Neuron (in vitro differentiated cells): ENCODE results near the gene RGL4.
"Not testable (repeated sequence)": the region's sequence is repeated elsewhere in the genome, so short reads cannot be mapped to it uniquely, and the experiment has no call there.

Experiments used
- H2AFZ ChIP-seq: one replicate; pipeline ENCODE4 v1.6.1; 2013; ENCODE audit warnings: low read depth, mild to moderate bottlenecking, inconsistent platforms, low read length, moderate library complexity
- H3K27me3 ChIP-seq: one replicate; pipeline ENCODE4 v1.6.1; 2013; ENCODE audit warnings: low read length; ENCODE audit not compliant: insufficient read depth
- H3K36me3 ChIP-seq: one replicate; pipeline ENCODE4 v1.6.1; 2013; ENCODE audit warnings: low read length; ENCODE audit not compliant: insufficient read depth
- H3K4me1 ChIP-seq: one replicate; pipeline ENCODE4 v1.6.1; 2013; ENCODE audit warnings: low read length; ENCODE audit not compliant: insufficient read depth
- H3K4me3 ChIP-seq: 2 replicates; pipeline ENCODE4 v1.5.1; 2013; ENCODE audit warnings: mild to moderate bottlenecking, low read length, moderate library complexity
- H3K9me3 ChIP-seq: one replicate; pipeline ENCODE4 v1.6.1; 2013; ENCODE audit warnings: low read length

RGL4 gene

DNA sequence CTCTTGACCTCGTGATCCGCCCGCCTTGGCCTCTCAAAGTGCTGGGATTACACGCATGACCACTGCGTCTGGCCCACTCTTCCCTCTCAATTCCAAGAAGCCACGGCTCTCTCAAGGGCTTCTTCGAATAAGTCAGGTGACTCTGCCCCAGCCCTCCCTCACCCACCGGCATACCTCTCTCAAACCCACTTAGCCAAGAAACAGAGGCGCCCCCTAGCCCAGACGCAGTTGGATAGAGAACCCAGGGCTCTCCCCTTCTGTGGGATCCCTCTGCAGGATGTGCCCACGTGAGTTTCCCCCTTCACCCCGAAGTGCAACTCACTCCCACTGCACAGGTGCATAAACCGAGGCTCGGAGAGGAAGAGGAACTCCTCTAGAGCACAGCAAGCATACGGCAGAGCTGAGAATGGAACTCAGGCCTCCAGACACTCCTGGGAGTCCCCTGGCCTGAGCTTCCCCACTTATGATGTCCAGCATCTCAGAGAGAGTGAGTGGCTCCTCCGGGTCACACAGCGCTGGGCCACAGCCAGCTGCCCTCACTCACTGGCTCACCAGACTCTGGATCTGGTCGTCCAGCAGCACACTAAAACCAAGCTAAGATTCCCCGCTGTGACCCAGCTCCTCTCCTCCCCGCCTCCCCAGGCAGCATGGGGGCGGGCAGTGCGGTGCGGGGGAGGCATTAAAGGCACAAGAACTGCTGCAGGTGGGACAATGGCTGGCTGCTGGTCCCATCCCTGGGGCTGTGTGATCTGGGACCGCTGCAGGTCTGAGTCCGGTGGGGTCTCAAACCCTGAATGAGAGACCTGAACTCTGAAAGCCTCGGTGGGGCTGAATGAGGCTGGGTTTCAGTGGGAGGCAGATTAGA is 16.8 kb upstream of the RGL4 start:
- no peaks in the 10 kb centered on the region for H3K36me3 ChIP-seq
- H3K9me3 ChIP-seq = no peaks in the 10 kb centered on the region
- no peak overlapping the region for H2AFZ ChIP-seq
- H3K27me3 ChIP-seq = no peaks in the 10 kb centered on the region
- no peak overlapping the region for H3K4me3 ChIP-seq
- H3K4me1 ChIP-seq = no peaks in the 10 kb centered on the region

DNA sequence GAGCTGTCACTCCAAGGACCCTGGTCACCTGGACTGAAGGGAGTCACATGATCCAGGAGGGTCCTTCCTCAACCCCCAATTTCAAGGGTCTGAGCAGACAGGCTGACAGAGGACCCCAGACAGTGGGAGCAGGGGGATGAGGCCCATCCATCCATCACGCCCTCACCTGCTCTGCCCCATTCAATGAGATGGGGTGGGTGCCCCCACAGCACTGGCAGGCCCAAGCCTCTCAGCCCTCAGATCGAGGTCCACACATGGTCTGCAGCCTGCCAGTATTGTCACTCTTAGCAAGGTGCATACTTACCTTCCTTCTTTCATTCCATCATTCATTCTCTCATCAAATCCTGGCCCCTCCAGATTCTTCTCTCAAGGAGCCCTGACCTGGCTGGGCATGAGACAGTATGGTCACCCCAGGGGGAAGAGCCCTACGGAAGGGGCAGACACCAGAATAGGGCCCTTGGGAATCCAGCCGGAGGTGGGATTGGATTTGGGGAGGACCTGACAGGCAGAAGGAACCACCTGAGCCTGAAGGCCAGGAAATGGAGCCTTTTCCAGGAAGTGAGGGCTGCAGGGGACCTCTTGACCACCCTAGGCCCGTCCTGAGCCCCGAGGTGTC is 15.8 kb upstream of the RGL4 start:
- H3K4me1 ChIP-seq, H3K36me3 ChIP-seq, H2AFZ ChIP-seq, H3K27me3 ChIP-seq, H3K9me3 ChIP-seq, H3K4me3 ChIP-seq: not testable (repeated sequence)

DNA sequence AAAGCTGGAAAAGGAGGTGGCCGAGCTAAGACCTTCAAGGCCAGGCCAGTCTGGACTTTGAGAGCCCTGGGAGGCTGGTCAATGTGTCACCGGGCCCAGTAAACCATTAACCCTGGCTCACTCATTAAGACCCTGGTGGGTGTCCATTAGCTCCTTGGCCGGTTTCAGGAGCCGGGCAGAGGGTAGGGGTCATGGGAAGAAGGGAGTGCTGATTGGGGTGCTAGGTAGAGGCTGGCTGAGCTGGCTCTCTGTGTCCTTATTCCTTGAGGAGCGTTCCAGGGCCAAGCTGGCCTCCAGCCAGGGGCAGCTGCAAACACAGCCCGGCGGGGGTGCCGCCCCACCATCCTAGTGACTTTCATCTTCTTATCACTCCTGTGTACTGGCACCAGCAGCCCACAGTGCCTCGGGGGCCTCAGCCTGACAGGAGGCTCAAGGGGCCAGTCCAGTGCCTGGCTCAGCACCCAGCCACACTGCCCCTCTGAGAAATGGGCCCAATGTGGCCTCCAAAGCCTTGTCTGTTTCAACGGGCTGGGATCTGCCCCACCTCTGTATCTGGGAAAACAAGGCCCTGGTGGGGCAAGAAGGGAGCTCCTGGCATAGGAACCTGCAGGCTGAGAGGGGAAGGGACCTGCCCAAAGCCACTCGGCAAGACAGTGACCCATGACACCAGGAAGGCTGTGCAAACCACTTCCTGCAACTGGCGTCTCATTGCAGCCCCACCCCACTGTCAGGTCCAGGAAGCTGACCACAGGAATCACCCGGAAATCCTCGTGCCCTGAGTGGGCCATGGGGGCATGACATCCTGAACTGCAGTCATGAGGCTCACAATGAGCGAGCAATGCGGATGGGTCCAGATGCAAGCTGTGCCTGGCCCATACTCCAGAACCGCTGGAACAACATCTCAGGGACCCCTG is 15.1 kb upstream of the RGL4 start:
- no peaks in the 10 kb centered on the region for H3K36me3 ChIP-seq
- H3K4me3 ChIP-seq = no peak overlapping the region
- no peaks in the 10 kb centered on the region for H3K27me3 ChIP-seq
- H3K4me1 ChIP-seq = peaks cover 10% of the 10 kb centered on the region
- no peak overlapping the region for H2AFZ ChIP-seq
- H3K9me3 ChIP-seq = no peaks in the 10 kb centered on the region

DNA sequence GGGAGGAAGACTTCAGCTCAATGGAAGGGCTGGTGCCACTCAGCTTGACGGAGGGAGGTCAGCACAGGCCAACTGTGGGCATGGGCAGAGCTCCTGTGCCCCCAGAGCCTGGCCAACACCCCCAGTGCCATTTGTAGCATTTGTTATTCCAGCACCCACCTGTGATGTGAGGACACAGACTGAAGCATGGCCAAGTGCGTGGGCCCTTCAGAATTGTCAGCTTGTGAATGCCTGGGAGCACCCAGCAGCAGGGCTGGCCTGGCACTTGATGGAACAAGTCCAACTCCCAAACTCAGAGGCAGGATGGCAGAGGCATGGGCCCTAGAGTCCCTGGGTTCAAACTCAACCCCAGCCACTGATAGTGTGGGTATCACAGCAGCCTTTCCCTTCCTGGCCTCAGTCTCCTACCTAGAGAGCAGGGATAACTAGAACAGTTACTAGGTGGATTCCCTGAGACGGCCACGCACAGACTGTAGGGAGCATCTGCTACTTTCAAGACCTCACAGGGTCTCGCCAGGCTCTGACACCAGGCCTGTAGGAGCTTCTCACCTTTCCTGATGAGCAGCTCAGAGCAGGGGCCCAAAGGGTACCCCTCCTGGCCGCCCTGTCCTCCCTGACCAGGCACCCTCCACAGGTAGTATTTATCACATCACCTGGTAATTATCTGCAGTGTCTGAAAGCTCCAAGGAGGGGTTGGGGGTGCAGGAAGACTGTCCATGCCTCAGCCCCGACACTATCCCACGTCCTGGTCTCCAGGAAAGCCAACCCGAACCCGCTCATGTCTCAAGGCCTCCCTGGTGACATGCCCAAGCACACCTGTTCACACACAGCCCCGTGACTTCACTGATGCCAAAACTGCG is 13.7 kb upstream of the RGL4 start:
- not testable (repeated sequence) for H2AFZ ChIP-seq, H3K4me3 ChIP-seq, H3K9me3 ChIP-seq, H3K27me3 ChIP-seq, H3K36me3 ChIP-seq
- H3K4me1 ChIP-seq = peaks cover 14% of the 10 kb centered on the region

DNA sequence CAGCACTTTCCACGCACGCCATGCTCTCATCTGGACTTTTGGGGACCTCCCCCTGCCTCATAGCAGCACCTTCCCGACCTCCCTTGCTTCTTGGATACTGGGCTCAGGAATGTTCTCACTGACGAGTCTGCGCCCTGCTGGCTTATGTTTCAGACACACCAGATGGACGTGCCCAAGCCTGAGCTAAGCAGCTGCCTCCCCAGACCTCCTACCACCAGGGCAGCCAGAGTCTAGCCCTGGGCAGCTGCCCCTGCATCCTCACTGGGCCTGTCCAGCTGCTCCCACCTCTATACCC is 13.2 kb upstream of the RGL4 start:
- peaks cover 14% of the 10 kb centered on the region for H3K4me1 ChIP-seq
- no peaks in the 10 kb centered on the region for H3K27me3 ChIP-seq
- H3K36me3 ChIP-seq = peaks cover 2% of the 10 kb centered on the region
- H2AFZ ChIP-seq = no peak overlapping the region
- H3K4me3 ChIP-seq = no peak overlapping the region
- H3K9me3 ChIP-seq = no peaks in the 10 kb centered on the region

DNA sequence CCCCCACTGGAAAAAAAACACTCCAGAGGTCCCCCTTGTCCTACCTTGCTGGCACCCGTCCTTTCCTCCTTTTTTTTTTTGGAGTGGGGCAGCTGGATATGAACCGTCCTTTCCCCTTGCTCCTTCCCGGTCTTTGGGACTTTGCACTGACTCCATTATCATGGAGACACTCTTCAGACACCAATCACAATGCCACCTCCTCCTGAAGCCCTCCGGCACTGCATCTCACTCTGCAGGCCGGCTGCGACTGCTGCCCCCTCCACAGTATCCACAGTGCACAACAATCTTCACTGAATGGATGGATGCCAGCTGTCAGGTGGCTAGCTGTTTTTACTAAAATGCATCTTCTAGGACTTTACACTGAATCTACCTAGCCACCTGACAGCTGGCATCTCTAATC is 12.7 kb upstream of the RGL4 start:
- Histone ChIP-seq H3K4me1 (peaks cover 14% of the 10 kb centered on the region), H2AFZ (no peak overlapping the region), H3K27me3 (no peaks in the 10 kb centered on the region), H3K9me3 (no peaks in the 10 kb centered on the region), H3K4me3 (no peak overlapping the region), H3K36me3 (peaks cover 4% of the 10 kb centered on the region)

DNA sequence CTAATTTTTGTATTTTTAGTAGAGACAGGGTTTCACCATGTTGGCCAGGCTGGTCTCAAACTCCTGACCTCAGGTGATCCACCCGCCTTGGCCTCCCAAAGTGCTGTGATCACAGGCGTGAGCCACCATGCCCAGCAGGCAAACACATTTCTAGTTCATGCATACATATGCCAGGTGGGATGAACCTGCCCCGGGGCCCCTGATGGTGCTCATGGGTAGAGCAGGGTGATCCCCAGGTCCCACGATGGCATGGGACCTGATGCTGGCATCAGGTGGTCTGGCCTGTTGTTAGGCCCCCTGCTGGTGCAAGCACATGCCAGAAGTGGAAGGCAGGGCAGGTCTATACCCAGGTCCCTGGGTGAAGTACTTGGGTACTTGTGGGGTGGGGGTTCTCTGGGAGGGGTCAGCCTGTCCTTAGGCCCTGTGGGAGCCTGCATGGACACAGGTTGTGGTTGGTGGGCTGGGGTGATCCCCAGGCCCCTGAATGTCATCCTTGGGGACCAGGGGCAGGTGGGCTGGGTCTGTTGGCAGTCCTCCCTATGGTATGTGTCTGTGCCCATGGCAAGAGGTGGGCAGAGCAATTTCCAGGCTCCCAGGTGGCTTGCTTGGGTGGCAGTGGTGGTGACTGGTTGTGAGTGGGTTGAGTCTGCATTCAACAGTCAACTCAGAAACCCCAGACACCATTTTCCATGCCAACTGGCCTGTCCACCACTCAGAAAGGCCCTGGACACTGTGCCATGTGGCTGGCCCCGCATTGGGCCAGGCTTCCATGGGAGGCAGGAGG is 9.6 kb upstream of the RGL4 start:
- Histone ChIP-seq H3K27me3 (no peaks in the 10 kb centered on the region), H2AFZ (no peak overlapping the region), H3K36me3 (peaks cover 10% of the 10 kb centered on the region), H3K9me3 (no peaks in the 10 kb centered on the region), H3K4me3 (no peak overlapping the region), H3K4me1 (peaks cover 14% of the 10 kb centered on the region)

DNA sequence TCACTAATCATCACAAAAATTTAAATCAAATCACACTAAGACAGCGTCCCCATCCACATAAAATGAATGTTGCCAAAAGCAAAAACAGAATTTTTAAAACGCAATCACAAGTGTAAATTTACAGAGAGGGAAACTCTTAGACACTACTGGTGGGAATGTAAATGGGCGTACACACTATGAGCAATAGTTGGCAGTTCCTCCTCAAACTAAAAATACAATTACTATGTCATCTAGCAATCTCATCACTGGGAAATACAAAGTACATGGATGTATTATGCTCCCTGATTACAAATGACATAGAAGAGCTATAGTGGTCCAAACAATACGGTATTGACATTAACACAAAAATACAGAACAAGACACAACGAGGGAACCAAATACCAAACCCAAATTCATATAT is 8.7 kb upstream of the RGL4 start:
- H3K4me1 ChIP-seq = peaks cover 14% of the 10 kb centered on the region
- no peak overlapping the region for H2AFZ ChIP-seq
- H3K27me3 ChIP-seq = no peaks in the 10 kb centered on the region
- peaks cover 10% of the 10 kb centered on the region for H3K36me3 ChIP-seq
- no peaks in the 10 kb centered on the region for H3K9me3 ChIP-seq
- no peak overlapping the region for H3K4me3 ChIP-seq

DNA sequence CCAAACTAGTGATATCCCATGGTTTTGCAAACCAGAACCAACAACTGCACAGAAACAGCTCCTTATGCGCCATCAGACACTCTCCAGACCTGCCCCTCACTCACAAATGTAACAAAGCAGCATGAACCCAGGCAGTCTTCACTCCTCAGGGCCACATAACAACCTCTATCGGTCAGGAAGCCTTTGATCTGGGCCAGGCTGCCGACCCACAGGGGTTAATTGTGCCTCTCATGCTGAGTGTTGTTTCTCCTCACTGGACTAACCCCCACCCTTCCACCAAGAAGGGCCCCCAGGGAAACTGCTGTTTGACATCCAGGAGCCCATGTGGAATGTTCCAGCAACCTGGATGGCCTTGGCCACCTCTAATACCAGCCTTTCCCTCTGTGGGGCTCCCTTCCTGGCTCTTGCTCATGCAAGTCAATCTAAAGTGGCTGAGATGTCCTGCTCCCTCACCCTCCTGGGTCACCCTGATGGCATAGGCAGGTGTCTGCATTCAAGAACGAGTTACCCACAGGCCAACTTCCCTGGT is 7.9 kb upstream of the RGL4 start:
- Histone ChIP-seq H3K27me3 (no peaks in the 10 kb centered on the region), H2AFZ (no peak overlapping the region), H3K9me3 (no peaks in the 10 kb centered on the region), H3K36me3 (peaks cover 10% of the 10 kb centered on the region), H3K4me1 (peaks cover 14% of the 10 kb centered on the region), H3K4me3 (no peak overlapping the region)

DNA sequence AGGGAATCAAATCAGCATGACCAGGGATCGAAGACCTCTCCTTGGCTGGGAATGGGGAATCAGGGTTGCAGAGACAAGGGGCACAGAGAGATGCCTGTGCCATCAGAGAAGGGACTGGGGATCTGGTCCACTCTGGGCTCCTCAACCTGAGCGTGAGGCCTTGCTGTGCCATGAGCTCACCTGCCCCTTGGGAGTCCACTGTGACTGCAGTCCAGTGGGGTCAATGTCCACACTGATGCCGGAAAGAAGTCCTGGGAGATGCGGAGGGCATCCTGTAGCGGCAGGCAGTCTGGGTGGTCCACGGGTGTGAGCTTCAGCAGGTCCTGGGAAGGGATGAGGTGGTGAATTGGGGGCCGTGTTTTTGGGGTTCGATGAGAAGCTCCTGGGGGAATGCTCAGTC is 7.3 kb upstream of the RGL4 start:
- peaks cover 10% of the 10 kb centered on the region for H3K36me3 ChIP-seq
- peaks cover 14% of the 10 kb centered on the region for H3K4me1 ChIP-seq
- H3K9me3 ChIP-seq = no peaks in the 10 kb centered on the region
- H3K27me3 ChIP-seq = no peaks in the 10 kb centered on the region
- no peak overlapping the region for H3K4me3 ChIP-seq
- H2AFZ ChIP-seq = no peak overlapping the region

DNA sequence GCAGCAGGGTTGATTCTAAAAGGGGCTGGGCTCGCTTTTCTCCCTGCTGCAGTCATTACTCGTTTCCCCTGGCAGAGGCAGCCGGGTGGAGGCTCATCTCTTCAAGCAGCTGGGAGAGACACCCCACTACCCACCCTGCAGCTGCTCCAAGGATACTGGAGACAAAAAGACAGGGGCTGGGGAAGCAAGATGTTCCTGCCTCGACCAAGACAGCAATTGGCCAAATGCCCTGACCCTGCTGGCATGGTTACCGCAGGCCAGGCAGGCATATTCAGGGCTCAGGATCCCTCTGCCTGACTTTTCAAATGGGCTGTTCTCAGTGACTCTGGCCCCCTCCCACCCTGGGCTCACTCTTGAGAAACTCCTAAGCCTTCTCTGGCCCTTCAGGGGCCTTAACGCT is 6.8 kb upstream of the RGL4 start:
- no peaks in the 10 kb centered on the region for H3K9me3 ChIP-seq
- no peaks in the 10 kb centered on the region for H3K27me3 ChIP-seq
- H3K36me3 ChIP-seq = peaks cover 10% of the 10 kb centered on the region
- H3K4me1 ChIP-seq = peaks cover 14% of the 10 kb centered on the region
- no peak overlapping the region for H3K4me3 ChIP-seq
- no peak overlapping the region for H2AFZ ChIP-seq

DNA sequence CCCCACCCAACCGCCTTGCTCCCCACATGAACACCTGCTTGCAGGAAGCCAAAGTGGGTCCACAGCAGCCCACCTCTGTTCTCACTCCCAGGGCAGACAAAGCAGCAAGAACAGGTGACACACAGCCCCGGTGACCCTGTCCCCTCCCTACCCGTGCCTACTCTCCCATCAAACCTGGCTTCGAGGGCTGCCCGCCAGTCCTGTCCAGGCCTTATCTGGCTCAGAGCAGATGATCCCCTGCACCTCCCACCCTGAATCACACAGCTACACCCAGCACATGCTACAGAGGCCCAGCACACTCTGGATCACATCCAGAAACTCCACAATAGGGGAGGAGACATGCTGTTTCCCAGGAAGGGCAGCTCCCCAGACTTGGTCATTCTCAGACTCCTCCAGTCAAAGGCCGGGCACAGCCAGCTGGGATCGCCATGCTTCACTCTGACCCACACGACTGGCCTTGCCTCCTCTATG is 6.2 kb upstream of the RGL4 start:
- no peak overlapping the region for H3K4me3 ChIP-seq

More for the DNA sequence above, 6.2 kb upstream of the RGL4 start:
- Histone ChIP-seq H3K27me3 (no peaks in the 10 kb centered on the region), H2AFZ (no peak overlapping the region), H3K9me3 (no peaks in the 10 kb centered on the region), H3K36me3 (peaks cover 10% of the 10 kb centered on the region), H3K4me1 (peaks cover 14% of the 10 kb centered on the region)
